ENCODE measurements around the gene BCL2L12. TPM values are rescaled to one million over a fixed set of nuclear protein-coding genes. Genes with fewer than 3 reads are reported as not detected.

BCL2L12 gene
- total RNA-seq, 4 donors from 2014 or later = 4.7 to 6.8 (median 5.8) TPM

DNA sequence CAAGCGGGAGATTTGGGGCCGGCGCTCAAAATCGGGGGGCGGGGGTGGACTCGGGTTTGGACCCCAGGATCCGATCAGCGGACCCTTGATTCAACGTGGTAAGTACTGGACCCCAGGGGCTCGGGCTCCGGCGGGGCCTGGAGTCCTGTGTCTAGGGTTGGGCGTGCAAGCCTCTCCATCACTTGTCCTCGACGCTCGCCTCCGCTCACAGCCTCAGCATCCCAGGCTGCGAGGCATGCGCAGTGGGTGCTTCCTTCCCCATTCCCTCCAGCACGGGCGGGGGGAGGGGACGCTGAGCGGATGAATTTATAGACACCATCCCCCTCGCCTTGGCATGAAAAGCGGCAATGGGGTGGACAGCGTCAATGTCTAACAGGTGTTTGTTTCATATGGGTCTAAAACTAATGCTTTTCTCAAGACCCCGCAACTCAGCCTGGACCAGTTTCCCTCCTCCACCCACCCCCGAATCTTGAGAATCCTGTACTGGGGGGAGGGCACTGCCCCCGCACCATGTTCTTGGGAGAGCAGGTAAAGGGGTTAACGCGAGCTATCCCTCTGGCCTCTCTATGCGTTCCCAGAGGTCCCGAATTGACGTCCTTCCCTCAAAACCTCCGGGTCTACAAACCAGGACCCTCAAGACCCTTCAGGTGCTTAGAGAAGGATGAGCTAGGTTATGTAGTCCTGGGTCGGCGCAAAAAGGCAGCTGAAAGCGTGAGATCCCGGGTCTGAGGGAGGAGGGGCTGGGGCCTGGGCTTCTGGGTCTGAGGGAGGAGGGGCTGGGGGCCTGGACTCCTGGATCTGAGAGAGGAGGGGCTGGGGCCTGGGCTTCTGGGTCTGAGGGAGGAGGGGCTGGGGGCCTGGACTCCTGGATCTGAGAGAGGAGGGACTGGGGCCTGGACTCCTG lies 25.8 kb downstream of the BCL2L12 start:
- Histone ChIP-seq H3K27me3 (peaks cover 0 to 39% of the 10 kb centered on the region in 2 donors), H3K4me3 (peak overlapping the region; percentile 24 to 49 (median 35)), H3K9me3 (no peaks in the 10 kb centered on the region), H3K4me1 (peaks cover 0 to 27% (median 10%) of the 10 kb centered on the region in 4 donors), H3K27ac (no peak overlapping the region), H3K36me3 (peaks cover 0 to 24% (median 0%) of the 10 kb centered on the region in 3 donors)
- WGBS, 2 donors = 6 to 13% methylated on average over 23 to 28 of the region's 39 CpGs
- DNase-seq (ENCODE audit: low spot score in 2 of 2) = no peak
- TF ChIP-seq, protein P1, sequence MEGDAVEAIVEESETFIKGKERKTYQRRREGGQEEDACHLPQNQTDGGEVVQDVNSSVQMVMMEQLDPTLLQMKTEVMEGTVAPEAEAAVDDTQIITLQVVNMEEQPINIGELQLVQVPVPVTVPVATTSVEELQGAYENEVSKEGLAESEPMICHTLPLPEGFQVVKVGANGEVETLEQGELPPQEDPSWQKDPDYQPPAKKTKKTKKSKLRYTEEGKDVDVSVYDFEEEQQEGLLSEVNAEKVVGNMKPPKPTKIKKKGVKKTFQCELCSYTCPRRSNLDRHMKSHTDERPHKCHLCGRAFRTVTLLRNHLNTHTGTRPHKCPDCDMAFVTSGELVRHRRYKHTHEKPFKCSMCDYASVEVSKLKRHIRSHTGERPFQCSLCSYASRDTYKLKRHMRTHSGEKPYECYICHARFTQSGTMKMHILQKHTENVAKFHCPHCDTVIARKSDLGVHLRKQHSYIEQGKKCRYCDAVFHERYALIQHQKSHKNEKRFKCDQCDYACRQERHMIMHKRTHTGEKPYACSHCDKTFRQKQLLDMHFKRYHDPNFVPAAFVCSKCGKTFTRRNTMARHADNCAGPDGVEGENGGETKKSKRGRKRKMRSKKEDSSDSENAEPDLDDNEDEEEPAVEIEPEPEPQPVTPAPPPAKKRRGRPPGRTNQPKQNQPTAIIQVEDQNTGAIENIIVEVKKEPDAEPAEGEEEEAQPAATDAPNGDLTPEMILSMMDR (IDR thresholded peaks at IDR 0.05) = no peak
- no peak for TF ChIP-seq EP300 (IDR thresholded peaks at IDR 0.05)
- TF ChIP-seq POLR2A (IDR thresholded peaks at IDR 0.05) = no peak

DNA sequence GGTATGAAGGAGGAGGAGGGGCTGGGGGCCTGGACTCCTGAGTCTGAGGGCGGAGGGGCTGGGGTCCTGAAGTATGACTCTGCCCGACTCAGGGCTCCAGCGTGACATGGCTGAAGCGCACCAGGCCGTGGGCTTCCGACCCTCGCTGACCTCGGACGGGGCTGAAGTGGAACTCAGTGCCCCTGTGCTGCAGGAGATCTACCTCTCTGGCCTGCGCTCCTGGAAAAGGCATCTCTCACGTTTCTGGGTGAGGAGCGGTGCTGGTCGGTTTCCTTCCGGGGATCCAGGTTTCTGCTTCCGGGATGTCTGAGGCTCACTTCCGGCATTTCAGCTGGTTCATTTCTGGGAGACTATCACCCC lies 26.4 kb downstream of the BCL2L12 start:
- peaks cover 0 to 27% (median 10%) of the 10 kb centered on the region in 4 donors for H3K4me1 ChIP-seq
- no peak for DNase-seq (ENCODE audit: low spot score in 2 of 2)
- peaks cover 0 to 18% (median 0%) of the 10 kb centered on the region in 3 donors for H3K36me3 ChIP-seq
- H3K9me3 ChIP-seq = no peaks in the 10 kb centered on the region
- H3K27me3 ChIP-seq = peaks cover 0 to 39% of the 10 kb centered on the region in 2 donors
- peak overlapping the region in 1 of 4 donors; percentile 49 for H3K4me3 ChIP-seq
- TF ChIP-seq EP300 (IDR thresholded peaks at IDR 0.05) = no peak
- TF ChIP-seq, protein P1 (IDR thresholded peaks at IDR 0.05) = no peak
- no peak for TF ChIP-seq POLR2A (IDR thresholded peaks at IDR 0.05)
- 65 to 74% methylated on average over 16 of the region's 16 CpGs for WGBS, 2 donors
- H3K27ac ChIP-seq = no peak overlapping the region

DNA sequence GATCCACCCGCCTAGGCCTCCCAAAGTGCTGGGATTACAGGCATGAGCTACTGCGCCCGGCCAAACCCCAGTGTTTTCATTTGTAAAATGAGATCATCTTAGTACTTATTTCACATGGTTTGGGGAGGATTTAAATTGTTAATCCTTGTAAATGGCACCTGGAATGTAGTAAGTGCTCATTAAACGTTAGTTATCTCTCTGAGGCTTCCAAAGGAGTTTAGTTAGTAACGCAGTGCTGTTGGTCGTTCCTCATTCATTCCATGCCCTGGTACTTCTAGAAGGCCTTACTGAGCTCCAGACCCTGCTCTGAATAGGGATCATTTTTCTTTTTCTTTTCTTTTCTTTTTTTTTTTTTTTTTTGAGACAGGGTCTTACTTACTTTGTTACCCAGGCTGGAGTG lies 30.4 kb downstream of the BCL2L12 start:
- TF ChIP-seq, protein P1 (IDR thresholded peaks at IDR 0.05) = no peak
- TF ChIP-seq EP300 (IDR thresholded peaks at IDR 0.05) (no peak), POLR2A (IDR thresholded peaks at IDR 0.05) (no peak)
- Histone ChIP-seq H3K27me3 (peaks cover 0 to 24% of the 10 kb centered on the region in 2 donors), H3K36me3 (no peaks in the 10 kb centered on the region), H3K9me3 (no peaks in the 10 kb centered on the region), H3K4me3 (no peak overlapping the region), H3K27ac (no peak overlapping the region), H3K4me1 (peaks cover 0 to 7% (median 3%) of the 10 kb centered on the region in 4 donors)
- 76 to 93% methylated on average over 6 of the region's 6 CpGs for WGBS, 2 donors
- DNase-seq (ENCODE audit: low spot score in 2 of 2) = no peak

DNA sequence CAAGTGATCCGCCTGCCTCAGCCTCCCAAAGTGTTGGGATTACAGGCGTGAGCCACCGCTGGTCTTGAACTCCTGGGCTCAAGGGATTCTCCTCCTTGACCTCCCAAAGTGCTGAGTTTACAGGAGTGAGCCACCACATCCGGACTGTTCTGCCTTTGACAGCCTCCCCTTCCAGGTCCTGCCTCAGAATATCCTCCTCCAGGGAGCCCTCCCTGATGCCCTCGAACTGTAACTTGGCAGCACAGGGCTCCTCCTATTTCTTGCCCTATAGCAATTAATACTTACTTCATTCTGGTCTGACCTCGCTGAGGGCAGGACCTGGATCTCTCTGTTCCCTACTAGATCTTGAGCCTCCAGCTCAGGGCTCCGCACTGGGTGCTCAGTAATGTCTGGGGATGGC lies 31.1 kb downstream of the BCL2L12 start:
- H3K27ac ChIP-seq = no peak overlapping the region

More for the DNA sequence above, 31.1 kb downstream of the BCL2L12 start:
- DNase-seq (ENCODE audit: low spot score in 2 of 2) = no peak
- Histone ChIP-seq H3K4me3 (no peak overlapping the region), H3K4me1 (no peaks in the 10 kb centered on the region), H3K9me3 (no peaks in the 10 kb centered on the region), H3K36me3 (no peaks in the 10 kb centered on the region), H3K27me3 (peaks cover 0 to 21% of the 10 kb centered on the region in 2 donors)
- 88 to 96% methylated on average over 7 of the region's 7 CpGs for WGBS, 2 donors
- TF ChIP-seq, protein P1 (IDR thresholded peaks at IDR 0.05) = no peak
- TF ChIP-seq EP300 (IDR thresholded peaks at IDR 0.05) (no peak), POLR2A (IDR thresholded peaks at IDR 0.05) (no peak)
